Endothelial cell of hepatic sinusoid (primary cell): Measurements from ENCODE around the gene DOCK2.

ENCODE experiments used
- in situ Hi-C: cut with HindIII; loops from 2 replicates; pipeline ENCODE4 v1.10.0; 2017; ENCODE audit warnings: low sequenced_read_pairs

DOCK2 gene

GRCh38 chr5:170010595-170010994 lies 373.5 kb downstream of the DOCK2 start:
- in situ Hi-C loops, result no loop called here

DNA sequence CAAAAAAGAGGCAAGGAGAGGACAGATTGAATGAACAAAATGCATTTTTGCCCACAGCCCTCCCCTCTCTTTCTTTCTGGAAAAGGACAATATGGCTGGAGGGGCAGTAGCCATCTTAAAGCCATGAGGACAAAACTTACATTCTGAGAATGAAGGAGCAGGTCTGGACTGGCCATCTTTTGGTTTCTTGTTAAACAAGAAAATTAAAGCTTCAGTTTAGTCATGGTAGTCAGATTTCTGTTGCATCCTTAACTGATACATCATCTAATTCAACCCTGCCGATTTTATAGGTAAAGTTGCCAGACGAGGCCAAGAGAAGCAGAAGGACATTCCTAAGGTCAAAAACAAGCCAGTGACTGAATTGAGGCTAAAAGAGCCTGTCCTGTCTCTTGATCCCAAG lies 374.7 kb downstream of the DOCK2 start:
- in situ Hi-C loops, result no loop called here

DNA sequence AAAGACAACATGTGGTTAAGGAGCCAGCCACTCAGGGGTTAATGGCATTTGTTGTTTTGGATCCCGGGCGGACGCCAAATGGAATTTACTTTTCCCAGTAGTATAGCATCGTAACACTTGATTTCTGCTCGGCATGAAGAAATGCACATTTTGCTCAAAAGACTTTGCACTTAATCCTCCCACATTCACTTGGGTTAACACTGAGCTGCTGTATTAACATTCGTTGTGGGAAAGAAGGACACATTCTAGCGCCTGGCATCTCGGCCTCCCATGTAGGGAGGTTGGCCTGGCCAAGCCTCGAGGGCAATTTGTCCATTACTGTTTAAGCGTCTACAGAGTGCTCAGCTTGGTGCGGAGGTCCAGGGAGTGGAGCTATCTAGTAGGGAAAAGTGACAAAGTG lies 375.5 kb downstream of the DOCK2 start:
- in situ Hi-C loops, result no loop called here

- in situ Hi-C loops, result no loop called here
Measured at GRCh38 chr5:170020423-170020822, 383.3 kb downstream of the DOCK2 start.

DNA sequence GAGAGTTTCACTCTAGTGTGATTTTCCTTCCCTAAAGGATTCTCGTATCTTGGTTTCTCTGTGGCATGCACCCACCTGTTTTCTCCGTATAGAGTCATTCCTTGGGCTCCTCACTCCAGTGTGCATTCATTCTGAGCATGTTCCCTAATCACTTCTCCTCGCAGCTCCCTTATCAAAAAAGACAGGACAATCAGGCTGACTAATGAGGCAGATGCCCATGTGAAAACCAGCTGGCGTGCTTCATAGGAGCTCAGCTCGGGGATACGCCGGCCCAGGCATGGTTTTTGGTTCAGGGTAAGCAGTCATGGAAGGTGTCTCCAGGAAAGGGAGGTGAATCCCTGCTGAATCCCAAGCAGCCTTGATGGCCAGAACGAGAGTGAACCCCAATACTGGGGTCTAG lies 384.4 kb downstream of the DOCK2 start:
- in situ Hi-C loops, result no loop called here

DNA sequence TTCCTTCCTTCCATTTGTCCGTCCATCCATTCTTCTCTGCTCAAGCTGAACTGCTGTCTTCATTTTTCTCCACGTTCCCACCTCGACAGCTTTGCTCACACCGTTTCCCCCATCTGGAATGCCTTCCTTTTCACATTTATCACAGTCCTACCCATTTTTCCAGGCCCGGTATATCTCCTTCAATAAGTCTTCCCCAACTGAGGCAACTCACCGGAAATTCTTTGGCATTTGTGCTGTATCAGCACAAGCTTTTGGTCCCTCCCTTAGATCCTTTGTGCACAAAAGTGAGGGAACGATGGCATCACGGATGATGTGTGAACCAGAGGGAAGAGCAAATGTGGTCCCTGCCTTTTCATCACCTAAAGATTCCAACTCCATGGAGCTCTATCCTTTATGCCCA lies 388.8 kb downstream of the DOCK2 start:
- in situ Hi-C loops, result no loop called here

- in situ Hi-C loops, result no loop called here
Measured at GRCh38 chr5:170028124-170028523, 391.0 kb downstream of the DOCK2 start.

- in situ Hi-C loops, result no loop called here
Measured at GRCh38 chr5:170034231-170034630, 397.2 kb downstream of the DOCK2 start.

DNA sequence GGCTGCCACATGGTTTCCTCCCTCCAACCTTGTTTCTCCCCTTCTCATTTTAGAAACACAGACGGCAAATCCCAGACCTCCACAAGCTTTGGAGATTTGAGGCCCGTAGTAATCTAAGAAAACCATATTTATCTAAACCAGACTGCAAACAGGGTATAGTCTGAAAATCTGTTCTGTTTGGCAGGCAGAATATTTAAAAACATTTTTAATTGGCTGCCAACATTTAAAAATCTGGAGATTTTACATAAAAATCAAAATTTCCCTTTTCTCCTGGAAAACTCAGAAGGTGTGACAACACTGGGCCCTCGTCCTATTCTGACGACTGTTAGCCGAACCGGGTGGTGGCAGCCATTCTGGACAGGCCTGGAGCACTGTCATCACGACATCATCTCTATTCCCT lies 401.2 kb downstream of the DOCK2 start:
- in situ Hi-C loops, result no loop called here

GRCh38 chr5:170039830-170040229 lies 402.8 kb downstream of the DOCK2 start:
- in situ Hi-C loops, result no loop called here

DNA sequence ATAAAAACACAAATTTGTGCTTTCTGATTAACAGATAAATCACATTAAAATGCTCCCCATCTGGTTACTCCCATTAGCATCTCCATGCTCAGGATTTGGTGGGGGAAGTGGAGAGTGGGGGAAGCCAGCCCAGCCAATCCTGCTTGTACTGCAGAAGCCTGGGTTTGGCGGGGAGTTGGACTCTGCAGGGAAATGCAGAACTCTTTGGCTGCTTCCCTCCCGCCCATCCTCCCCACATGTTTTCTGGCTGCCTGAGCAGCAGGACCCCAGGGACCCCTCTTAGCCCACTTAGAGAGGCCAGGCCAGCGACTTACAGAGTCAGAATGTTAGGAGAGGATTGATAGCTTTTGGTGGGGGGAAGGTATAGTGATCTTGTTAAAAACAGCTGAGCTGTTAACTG lies 409.2 kb downstream of the DOCK2 start:
- in situ Hi-C loops, result no loop called here

DNA sequence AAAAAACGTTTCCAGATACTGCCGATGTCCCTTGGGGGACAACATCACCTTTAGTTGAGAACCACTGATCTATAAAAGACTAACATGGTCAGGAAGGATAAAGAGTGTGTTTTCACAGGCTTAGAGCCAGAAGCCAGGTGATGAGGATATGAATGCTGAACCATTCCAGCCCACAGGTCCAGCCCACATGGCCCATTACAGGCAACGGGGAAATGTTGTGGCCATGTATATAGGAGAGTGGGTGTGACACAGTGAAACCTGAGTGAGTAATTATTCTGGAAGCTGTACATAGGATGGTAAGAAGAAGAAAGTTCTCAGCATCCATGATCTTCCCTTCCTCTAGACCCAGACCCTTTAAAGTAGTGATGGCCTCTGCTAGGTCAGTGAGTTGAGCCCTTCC lies 412.6 kb downstream of the DOCK2 start:
- in situ Hi-C loops, result no loop called here

DNA sequence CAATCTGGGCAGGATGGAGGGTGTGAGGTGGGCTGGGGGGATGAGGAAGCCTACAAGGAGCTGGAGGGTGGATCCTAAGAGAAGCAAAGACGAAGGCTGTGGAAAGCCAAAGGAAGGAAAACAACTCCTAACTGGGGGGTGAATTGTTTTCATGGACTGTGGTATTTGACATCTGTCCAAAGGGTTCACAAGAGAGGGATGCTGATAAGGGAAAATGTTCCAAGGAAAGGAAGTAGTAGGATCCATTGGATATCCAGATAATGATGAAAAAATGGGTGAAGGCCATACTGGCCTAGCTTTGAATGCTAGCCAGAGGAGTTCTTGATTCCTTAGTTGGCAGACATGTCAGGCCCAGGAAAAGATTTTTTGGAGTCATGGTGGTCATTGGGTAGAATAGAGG lies 416.8 kb downstream of the DOCK2 start:
- in situ Hi-C loops, result no loop called here

- in situ Hi-C loops, result no loop called here
Measured at GRCh38 chr5:170055606-170056005, 418.5 kb downstream of the DOCK2 start.

DNA sequence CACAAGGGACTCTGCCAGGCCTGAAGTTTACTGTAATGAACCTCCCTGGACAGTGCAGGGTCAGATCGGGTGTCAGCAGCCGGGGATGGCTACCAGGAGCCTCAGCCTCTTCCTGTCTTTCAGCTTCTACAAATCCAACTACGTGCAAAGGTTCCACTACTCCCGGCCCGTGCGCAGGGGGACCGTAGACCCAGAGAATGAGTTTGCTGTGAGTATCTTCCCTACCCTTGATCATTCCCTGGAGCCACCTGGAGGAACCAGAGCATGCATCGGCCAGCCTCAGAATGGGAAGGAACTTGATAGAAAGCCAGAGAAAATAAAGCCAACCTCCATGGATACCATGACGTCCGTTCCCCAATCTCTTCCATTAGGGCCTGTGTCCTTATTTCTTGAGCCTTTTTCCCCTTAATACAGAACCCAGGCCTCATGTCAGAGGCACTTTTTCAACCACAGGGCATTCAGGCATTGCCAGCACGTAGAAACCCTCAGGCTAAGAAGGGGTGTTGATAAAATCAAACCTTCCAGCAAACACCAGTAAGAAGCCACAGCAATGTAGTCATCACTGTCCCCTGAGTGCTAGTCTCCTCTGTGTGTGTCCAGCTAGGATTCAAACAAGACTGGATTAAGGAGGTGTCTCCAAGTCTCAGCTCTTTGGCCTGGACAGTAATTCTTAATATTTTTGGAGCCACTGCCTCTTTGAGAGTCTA lies 419.6 kb downstream of the DOCK2 start:
- in situ Hi-C loops, result no loop called here

- in situ Hi-C loops, result no loop called here
Measured at GRCh38 chr5:170057311-170057710, 420.2 kb downstream of the DOCK2 start.

DNA sequence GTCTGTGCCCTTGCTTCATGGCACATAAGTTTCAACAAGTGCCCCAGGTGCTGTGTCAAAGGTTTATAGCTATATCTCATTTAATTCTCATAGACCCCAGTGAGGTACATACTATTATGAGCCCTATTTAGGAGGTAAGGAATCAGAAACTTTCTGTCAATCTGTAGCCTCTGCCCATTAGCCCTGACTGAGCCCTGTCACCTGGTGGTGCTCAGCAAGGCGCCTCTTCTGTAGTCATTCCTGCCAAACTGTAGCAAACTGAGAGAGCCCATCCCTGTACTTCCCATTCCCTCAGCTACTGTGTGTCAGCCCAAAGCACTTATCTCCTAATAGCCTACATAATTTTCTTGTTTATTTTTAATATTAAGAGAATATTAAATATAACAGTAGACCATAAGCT lies 422.1 kb downstream of the DOCK2 start:
- in situ Hi-C loops, result no loop called here

- in situ Hi-C loops, result no loop called here
Measured at GRCh38 chr5:170067152-170067551, 430.1 kb downstream of the DOCK2 start.

GRCh38 chr5:170067574-170068170 lies 430.6 kb downstream of the DOCK2 start:
- in situ Hi-C loops, result no loop called here

DNA sequence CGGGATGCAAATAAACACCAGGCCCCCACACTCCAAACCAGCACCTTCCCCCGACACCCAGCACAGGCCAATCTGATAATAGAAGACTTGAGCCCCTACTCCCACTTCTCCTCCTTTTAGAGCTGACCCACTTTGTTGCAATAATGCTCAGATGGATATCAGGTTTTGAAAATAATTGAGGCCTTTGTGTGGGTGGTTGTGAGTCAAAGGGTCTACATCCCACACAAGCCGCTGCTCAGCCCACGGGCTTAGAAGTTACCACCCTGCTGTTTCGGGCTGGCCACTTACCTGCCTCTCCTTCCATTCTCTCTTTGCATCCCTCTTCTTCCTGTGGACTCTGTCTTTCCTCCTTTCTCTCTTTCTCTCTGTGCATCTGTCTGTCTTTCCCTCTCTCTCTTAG lies 432.4 kb downstream of the DOCK2 start:
- in situ Hi-C loops, result no loop called here

DNA sequence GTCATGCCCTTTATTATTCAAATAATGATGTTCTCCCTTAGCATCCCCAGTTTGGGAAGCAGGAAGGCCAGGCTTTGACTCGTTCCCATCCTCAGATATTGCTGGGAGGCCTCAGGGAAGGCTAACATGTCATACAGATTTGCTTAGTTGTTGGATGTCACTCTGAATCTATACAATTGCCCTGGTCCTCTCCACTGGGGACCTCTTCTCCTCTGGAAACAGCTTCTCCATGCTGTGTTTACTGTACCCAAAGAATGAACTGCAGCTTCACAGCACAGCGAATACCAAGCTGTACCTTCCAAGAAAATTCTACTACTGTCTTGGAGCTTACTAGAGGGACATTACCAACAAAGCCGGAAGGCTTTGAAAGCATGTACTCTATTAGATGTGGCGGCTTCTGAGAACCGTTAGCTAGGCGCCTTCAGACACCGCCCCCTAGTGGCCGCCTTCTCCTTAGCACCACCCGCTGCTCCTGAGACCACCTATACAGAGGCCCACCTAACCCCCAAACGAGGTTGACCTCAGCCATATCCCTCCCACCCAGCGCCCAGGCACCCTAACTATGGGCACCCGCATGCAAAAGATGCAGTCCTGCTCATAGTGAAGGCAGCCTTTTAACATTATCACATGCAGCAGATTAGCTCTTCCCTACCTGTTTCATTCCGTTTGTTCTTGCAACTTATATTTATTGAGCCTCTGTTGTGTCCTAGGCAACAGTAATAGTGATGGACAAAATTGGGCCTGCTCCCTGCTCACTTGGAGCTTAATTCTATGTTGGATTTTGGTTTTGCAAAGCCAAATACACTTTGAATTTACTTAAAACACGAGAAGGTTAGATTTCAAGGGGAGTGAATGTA lies 433.7 kb downstream of the DOCK2 start:
- in situ Hi-C loops, result no loop called here

- in situ Hi-C loops, result no loop called here
Measured at GRCh38 chr5:170071748-170072147, 434.7 kb downstream of the DOCK2 start.
